ENCODE data around the gene ESRRB.
A peak's percentile ranks its signal among the peaks of the same experiment; 100 is the strongest.

The ESRRB gene

GRCh38 chr14:76375947-76376404 lies at the start of gene ESRRB:
Gene ESRRB (plus strand): TSS chr14:76376137. CDS start chr14:76376402, 265 bp downstream.
- in situ Hi-C loops (cut with MboI; ENCODE audit: low pct_unique_long_range_greater_than_20kb, low sequenced_read_pairs), result no loop called here

GRCh38 chr14:76326918-76327689 lies 48.8 kb upstream of the ESRRB start:
- in situ Hi-C loops (cut with MboI; ENCODE audit: low pct_unique_long_range_greater_than_20kb, low sequenced_read_pairs), result no loop called here
- no peak for DNase-seq

More at GRCh38 chr14:76375947-76376404, at the start of gene ESRRB:
- DNase-seq, result no peak

- no peak for DNase-seq
- in situ Hi-C loops (cut with MboI; ENCODE audit: low pct_unique_long_range_greater_than_20kb, low sequenced_read_pairs), result no loop called here
Measured at GRCh38 chr14:76328457-76329137, 47.3 kb upstream of the ESRRB start.

GRCh38 chr14:76329154-76329928 lies 46.6 kb upstream of the ESRRB start:
- no peak for DNase-seq
- in situ Hi-C loops (cut with MboI; ENCODE audit: low pct_unique_long_range_greater_than_20kb, low sequenced_read_pairs), result no loop called here

- in situ Hi-C loops (cut with MboI; ENCODE audit: low pct_unique_long_range_greater_than_20kb, low sequenced_read_pairs), result no loop called here
- DNase-seq, result no peak
Measured at GRCh38 chr14:76329951-76330350, 46.0 kb upstream of the ESRRB start.

GRCh38 chr14:76330411-76331327 lies 45.3 kb upstream of the ESRRB start:
- in situ Hi-C loops (cut with MboI; ENCODE audit: low pct_unique_long_range_greater_than_20kb, low sequenced_read_pairs), result no loop called here
- no peak for DNase-seq

GRCh38 chr14:76331328-76332011 lies 44.5 kb upstream of the ESRRB start:
- peak; percentile 34 for DNase-seq
- in situ Hi-C loops (cut with MboI; ENCODE audit: low pct_unique_long_range_greater_than_20kb, low sequenced_read_pairs), result no loop called here

- in situ Hi-C loops (cut with MboI; ENCODE audit: low pct_unique_long_range_greater_than_20kb, low sequenced_read_pairs), result no loop called here
- DNase-seq, result no peak
Measured at GRCh38 chr14:76333664-76334063, 42.3 kb upstream of the ESRRB start.

GRCh38 chr14:76334316-76334715 lies 41.6 kb upstream of the ESRRB start:
- no peak for DNase-seq
- in situ Hi-C loops (cut with MboI; ENCODE audit: low pct_unique_long_range_greater_than_20kb, low sequenced_read_pairs), result no loop called here

GRCh38 chr14:76336876-76337275 lies 39.1 kb upstream of the ESRRB start:
- DNase-seq, result no peak
- in situ Hi-C loops (cut with MboI; ENCODE audit: low pct_unique_long_range_greater_than_20kb, low sequenced_read_pairs), result no loop called here

GRCh38 chr14:76337635-76338545 lies 38.0 kb upstream of the ESRRB start:
- in situ Hi-C loops (cut with MboI; ENCODE audit: low pct_unique_long_range_greater_than_20kb, low sequenced_read_pairs), result no loop called here
- DNase-seq, result no peak

GRCh38 chr14:76339728-76340615 lies 36.0 kb upstream of the ESRRB start:
- no peak for DNase-seq
- in situ Hi-C loops (cut with MboI; ENCODE audit: low pct_unique_long_range_greater_than_20kb, low sequenced_read_pairs), result no loop called here

GRCh38 chr14:76343386-76343785 lies 32.6 kb upstream of the ESRRB start:
- in situ Hi-C loops (cut with MboI; ENCODE audit: low pct_unique_long_range_greater_than_20kb, low sequenced_read_pairs), result no loop called here
- DNase-seq, result no peak

GRCh38 chr14:76346391-76347160 lies 29.4 kb upstream of the ESRRB start:
- DNase-seq, result no peak
- in situ Hi-C loops (cut with MboI; ENCODE audit: low pct_unique_long_range_greater_than_20kb, low sequenced_read_pairs), result no loop called here

GRCh38 chr14:76348898-76349297 lies 27.0 kb upstream of the ESRRB start:
- in situ Hi-C loops (cut with MboI; ENCODE audit: low pct_unique_long_range_greater_than_20kb, low sequenced_read_pairs), result no loop called here
- peak; percentile 9 for DNase-seq

GRCh38 chr14:76349993-76350392 lies 25.9 kb upstream of the ESRRB start:
- in situ Hi-C loops (cut with MboI; ENCODE audit: low pct_unique_long_range_greater_than_20kb, low sequenced_read_pairs), result loop anchor here (25.0 kb wide), 1 partner anchor 313 kb away; no protein-coding TSS in a partner anchor
- no peak for DNase-seq
